ENCODE results near the gene DEXI. TPM values are rescaled to one million over a fixed set of nuclear protein-coding genes. Genes with fewer than 3 reads are reported as not detected.

The DEXI gene
- total and polyA plus RNA-seq, 8 donors = 12.0 to 22.6 (median 16.8) TPM

DNA sequence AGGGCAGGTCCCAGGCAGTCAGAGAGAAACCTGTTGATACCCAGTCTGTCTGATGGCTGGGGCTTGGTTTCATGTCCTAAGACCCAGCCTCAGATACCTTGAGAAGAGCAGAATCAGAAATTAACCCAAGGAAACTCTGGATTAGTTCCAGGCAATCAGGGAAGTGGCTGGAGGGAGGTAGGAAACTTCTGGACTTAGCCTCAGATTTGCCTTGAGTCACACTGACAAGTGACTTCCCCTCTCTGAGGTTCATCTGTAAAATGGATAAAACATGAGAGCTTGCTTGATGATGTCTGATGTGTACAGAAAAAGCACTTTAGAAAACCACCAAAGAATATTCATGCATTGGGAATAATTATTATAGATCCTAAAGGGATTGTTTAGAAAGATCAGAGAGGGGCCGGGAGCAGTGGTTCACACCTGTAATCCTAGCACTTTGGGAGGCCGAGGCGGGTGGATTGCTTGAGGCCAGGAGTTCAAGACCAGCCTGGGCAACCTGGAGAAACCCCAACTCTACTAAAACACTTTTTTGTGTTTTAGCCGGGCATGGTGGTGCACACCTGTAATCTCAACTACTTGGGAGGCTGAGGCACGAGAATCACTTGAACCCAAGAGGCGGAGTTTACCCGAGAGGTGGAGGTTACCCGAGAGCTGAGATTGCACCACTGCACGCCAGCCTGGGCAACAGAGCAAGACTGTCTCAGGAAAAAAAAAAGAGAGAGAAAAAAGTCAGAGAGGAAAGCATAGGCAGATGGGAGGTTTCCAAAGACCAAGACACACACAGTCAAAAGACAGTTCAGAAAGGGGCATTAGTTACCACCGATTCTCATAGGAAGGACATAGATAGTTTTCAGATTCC lies 61.4 kb downstream of the DEXI start:
- TF ChIP-seq, protein P1, sequence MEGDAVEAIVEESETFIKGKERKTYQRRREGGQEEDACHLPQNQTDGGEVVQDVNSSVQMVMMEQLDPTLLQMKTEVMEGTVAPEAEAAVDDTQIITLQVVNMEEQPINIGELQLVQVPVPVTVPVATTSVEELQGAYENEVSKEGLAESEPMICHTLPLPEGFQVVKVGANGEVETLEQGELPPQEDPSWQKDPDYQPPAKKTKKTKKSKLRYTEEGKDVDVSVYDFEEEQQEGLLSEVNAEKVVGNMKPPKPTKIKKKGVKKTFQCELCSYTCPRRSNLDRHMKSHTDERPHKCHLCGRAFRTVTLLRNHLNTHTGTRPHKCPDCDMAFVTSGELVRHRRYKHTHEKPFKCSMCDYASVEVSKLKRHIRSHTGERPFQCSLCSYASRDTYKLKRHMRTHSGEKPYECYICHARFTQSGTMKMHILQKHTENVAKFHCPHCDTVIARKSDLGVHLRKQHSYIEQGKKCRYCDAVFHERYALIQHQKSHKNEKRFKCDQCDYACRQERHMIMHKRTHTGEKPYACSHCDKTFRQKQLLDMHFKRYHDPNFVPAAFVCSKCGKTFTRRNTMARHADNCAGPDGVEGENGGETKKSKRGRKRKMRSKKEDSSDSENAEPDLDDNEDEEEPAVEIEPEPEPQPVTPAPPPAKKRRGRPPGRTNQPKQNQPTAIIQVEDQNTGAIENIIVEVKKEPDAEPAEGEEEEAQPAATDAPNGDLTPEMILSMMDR (IDR thresholded peaks at IDR 0.05) = no peak
- Histone ChIP-seq H3K36me3 (no peaks in the 10 kb centered on the region), H3K9me3 (no peaks in the 10 kb centered on the region), H3K27ac (peak overlapping the region in 1 of 4 donors; percentile 4), H3K4me1 (peaks cover 0 to 7% (median 0%) of the 10 kb centered on the region in 3 donors), H3K4me3 (no peak overlapping the region), H3K27me3 (no peaks in the 10 kb centered on the region)
- intact Hi-C loops (cut with DNase I) = no loop called here
- 92 to 94% methylated on average over 10 of the region's 10 CpGs for WGBS, 2 donors
- FAIRE-seq (no peak), ATAC-seq (no peak), DNase-seq (no peak)

DNA sequence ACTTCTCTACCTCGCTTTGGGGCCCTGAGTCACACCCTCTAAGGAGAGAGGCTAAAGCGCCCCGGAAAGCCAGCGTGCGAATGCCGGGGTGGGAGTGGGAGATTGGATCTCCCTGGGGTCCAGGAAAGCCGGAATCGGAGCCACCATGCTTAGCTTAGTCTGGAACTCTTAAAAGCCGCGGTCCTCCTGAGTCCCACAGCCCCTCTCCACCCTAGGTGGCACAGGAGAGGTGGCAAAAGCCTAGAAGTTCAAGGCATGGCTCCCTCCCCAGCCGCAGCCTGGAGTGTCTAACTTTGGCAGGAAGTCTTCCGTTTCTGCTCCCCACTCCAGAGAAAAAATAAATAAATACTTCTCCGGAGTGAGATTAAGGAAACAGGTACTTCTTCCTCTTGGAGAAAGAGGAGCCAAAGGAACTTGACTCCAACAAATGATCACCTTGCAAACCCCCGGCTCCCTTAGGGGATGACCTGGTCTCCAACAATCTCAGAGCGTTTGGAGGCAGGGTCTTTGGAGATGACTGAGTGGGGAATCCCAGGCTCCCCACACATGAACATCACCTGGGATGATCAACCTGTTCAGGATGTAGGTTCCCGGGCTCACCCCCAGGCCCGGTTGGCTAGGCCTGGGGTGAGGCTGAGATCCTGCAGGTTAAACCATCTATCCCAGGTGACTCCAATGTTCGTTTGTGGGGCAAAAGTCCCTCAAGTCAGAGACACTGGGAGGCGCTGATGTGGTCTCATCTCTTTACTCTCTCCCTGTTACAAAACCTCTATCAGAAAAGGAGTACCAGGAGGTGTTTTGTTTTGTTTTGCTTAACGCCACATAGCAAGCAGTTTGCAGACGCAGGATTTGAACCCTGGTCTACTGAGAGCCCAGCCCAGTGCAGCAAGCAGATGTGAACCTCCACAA lies 62.3 kb downstream of the DEXI start:
- H3K27me3 ChIP-seq = no peaks in the 10 kb centered on the region
- no peak for FAIRE-seq
- no peaks in the 10 kb centered on the region for H3K36me3 ChIP-seq
- ATAC-seq = no peak
- peak overlapping the region in 2 of 4 donors; percentile 6 to 77 for H3K27ac ChIP-seq
- DNase-seq = no peak
- no peaks in the 10 kb centered on the region for H3K9me3 ChIP-seq
- H3K4me3 ChIP-seq = peak overlapping the region in 2 of 4 donors; percentile 33 to 61
- 66 to 72% methylated on average over 21 of the region's 21 CpGs for WGBS, 2 donors
- TF ChIP-seq, protein P1 (IDR thresholded peaks at IDR 0.05) = no peak
- peaks cover 0 to 7% (median 0%) of the 10 kb centered on the region in 3 donors for H3K4me1 ChIP-seq
- intact Hi-C loops (cut with DNase I) = loop anchor here in 1 of 3 donors (5.0 kb wide), 1 partner anchor 53 kb away; no protein-coding TSS in a partner anchor

Other genes with a start within 250 kb of the DEXI start
- 1 to 10 TPM in 1 of 6 donors, under 1 TPM in 4, not detected in 1; 0.17 to 1.1 (median 0.19) TPM for gene TEKT5, start 247.5 kb downstream of the DEXI start, total RNA-seq
- gene TEKT5, start 247.5 kb downstream of the DEXI start, polyA plus RNA-seq = under 1 TPM; 0.26 to 0.57 TPM
- gene NUBP1, start 198.6 kb downstream of the DEXI start, total RNA-seq = 10 to 100 TPM; 14.6 to 24.7 (median 20.7) TPM
- 10 to 100 TPM; 30.2 to 32.1 TPM for gene NUBP1, start 198.6 kb downstream of the DEXI start, polyA plus RNA-seq
- under 1 TPM in 3 of 6 donors, not detected in 3; 0.08 to 0.18 (median 0.16) TPM for gene TVP23A, start 123.7 kb downstream of the DEXI start, total RNA-seq
- gene TVP23A, start 123.7 kb downstream of the DEXI start, polyA plus RNA-seq = under 1 TPM; 0.05 to 0.34 TPM
- 10 to 100 TPM in 2 of 6 donors, 1 to 10 TPM in 4; 1.8 to 39.7 (median 3.7) TPM for gene CIITA, start 65.3 kb downstream of the DEXI start, total RNA-seq
- 1 to 10 TPM; 6.5 to 8.6 TPM for gene CIITA, start 65.3 kb downstream of the DEXI start, polyA plus RNA-seq
- gene CLEC16A, start 2.1 kb upstream of the DEXI start, total RNA-seq = 10 to 100 TPM in 4 of 6 donors, 1 to 10 TPM in 2; 9.7 to 17.2 (median 10.7) TPM
- 10 to 100 TPM in 1 of 2 donors, 1 to 10 TPM in 1; 8.1 to 11.7 TPM for gene CLEC16A, start 2.1 kb upstream of the DEXI start, polyA plus RNA-seq